OCI-LY3 (cell line): ENCODE data around the gene CTSE.

Source experiments
- H2AFZ ChIP-seq: fragments of 200-600, 300-600 bp; shearing (Covaris generic); 2 replicates; pipeline ENCODE4 v1.6.0; 2014; ENCODE audit warnings: antibody characterized with exemption, low read depth, low read length
- H3K27ac ChIP-seq: fragments of 200-600, 300-600 bp; sonication (generic); 2 replicates; pipeline ENCODE4 v1.5.1; 2014; ENCODE audit warnings: mild to moderate bottlenecking, low read length, moderate library complexity, mixed read lengths
- H3K27me3 ChIP-seq: fragments of 200-600, 300-600 bp; sonication (generic); 2 replicates; pipeline ENCODE4 v1.6.1; 2014; ENCODE audit warnings: low read depth, low read length, mixed read lengths
- H3K36me3 ChIP-seq: fragments of 200-600, 300-600 bp; sonication (generic); replicated peaks from 2 replicates; pipeline ENCODE3; 2014; ENCODE audit warnings: low read depth, low read length, mixed read lengths
- H3K4me1 ChIP-seq: fragments of 300-600, 200-600 bp; sonication (generic); 2 replicates; pipeline ENCODE4 v1.6.1; 2014; ENCODE audit warnings: low read length, mixed read lengths
- H3K4me2 ChIP-seq: fragments of 200-600, 300-600 bp; sonication (generic); 2 replicates; pipeline ENCODE4 v1.6.1; 2014; ENCODE audit warnings: low read length, mixed read lengths
- H3K4me3 ChIP-seq: fragments of 300-600, 200-600 bp; sonication (generic); 2 replicates; pipeline ENCODE4 v1.5.1; 2014; ENCODE audit warnings: antibody characterized with exemption, mild to moderate bottlenecking, low read length, moderate library complexity
- H3K79me2 ChIP-seq: fragments of 300-600, 200-600 bp; shearing (Covaris generic); 2 replicates; pipeline ENCODE4 v1.6.1; 2014; ENCODE audit warnings: mild to moderate bottlenecking, low read length, mixed read lengths
- H3K9ac ChIP-seq: fragments of 300-600, 200-600 bp; shearing (Covaris generic); 2 replicates; pipeline ENCODE4 v1.6.0; 2014; ENCODE audit warnings: mild to moderate bottlenecking, low read length, moderate library complexity
- H3K9me3 ChIP-seq: fragments of 200-600, 300-600 bp; shearing (Covaris generic); 2 replicates; pipeline ENCODE4 v1.6.1; 2014; ENCODE audit warnings: low read length, mixed read lengths; ENCODE audit not compliant: insufficient read depth
- H4K20me1 ChIP-seq: fragments of 200-600, 300-600 bp; sonication (generic); 2 replicates; pipeline ENCODE4 v1.6.1; 2016; ENCODE audit warnings: low read length, mixed read lengths; ENCODE audit not compliant: insufficient read depth
- CTCF ChIP-seq: fragments of 200-600, 300-600 bp; sonication (generic); IDR thresholded peaks from 2 replicates; pipeline ENCODE4 v1.5.1; 2014; ENCODE audit warnings: antibody characterized with exemption, low read length, low read depth
- EZH2phosphoT487 ChIP-seq: fragments of 200-600 bp; shearing (Covaris generic); IDR thresholded peaks from 2 replicates; pipeline ENCODE4 v1.6.1; 2018; ENCODE audit warnings: antibody characterized with exemption, mixed run types, low read depth

Gene CTSE

DNA sequence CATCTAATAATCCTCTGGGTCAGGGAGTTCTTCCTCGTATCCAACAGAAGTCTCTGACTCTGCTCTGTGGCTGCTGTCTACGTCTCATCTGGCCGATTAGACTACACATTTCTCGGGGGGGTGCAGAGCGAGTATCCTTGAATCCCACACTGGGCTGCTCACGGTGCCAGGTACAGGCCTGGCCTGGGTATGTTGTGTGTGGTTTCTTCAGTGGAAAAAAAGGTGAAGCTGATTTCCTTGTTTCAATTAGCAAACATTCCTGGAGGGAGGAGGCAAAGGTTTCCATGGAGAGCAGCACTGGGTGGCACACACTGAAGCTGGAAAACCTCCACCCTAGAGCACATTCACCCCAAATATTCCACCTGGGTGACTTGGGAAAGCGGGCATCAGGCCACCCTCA is 18.5 kb downstream of the CTSE start:
- TF ChIP-seq EZH2phosphoT487 (no peak), CTCF (no peak)
- no peak overlapping the region for H3K27ac ChIP-seq
- peaks cover 8% of the 10 kb centered on the region; the same call in 1 of the 2 replicates for H3K79me2 ChIP-seq
- no peaks in the 10 kb centered on the region for H3K27me3 ChIP-seq
- H3K4me2 ChIP-seq = no peak overlapping the region
- H3K4me3 ChIP-seq = no peak overlapping the region
- H2AFZ ChIP-seq = no peak overlapping the region
- H3K36me3 ChIP-seq = no peaks in the 10 kb centered on the region
- H4K20me1 ChIP-seq = no peaks in the 10 kb centered on the region
- H3K9ac ChIP-seq = no peak overlapping the region
- H3K4me1 ChIP-seq = peaks cover 47% of the 10 kb centered on the region
- H3K9me3 ChIP-seq = no peaks in the 10 kb centered on the region

DNA sequence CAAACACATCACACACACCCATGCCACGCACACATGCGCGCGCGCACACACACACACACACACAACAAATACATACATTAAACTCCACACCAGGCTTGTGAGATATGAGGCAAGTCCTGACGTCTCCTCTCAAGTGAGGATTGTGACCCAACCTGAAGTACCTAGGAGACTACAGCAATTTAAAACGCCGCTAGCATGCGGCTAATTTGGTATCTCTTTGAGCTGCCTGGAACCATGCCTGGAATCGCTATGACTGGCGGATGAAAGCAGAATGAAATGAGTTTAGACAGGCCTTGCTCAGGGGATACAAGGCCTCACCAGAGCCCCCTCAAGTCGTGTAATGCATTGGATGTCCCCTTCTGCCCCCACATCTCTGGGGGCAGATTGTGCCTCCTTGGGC is 18.9 kb downstream of the CTSE start:
- H3K4me2 ChIP-seq = no peak overlapping the region

GRCh38 chr1:206003854-206004800 is 19.6 kb downstream of the CTSE start:
- Histone ChIP-seq H4K20me1 (no peaks in the 10 kb centered on the region), H3K79me2 (peaks cover 8% of the 10 kb centered on the region; the same call in 1 of the 2 replicates), H3K4me1 (peaks cover 42% of the 10 kb centered on the region), H3K27ac (peak overlapping the region; percentile 11), H3K4me2 (peak overlapping the region; percentile 28), H2AFZ (no peak overlapping the region), H3K9ac (no peak overlapping the region; the same call in 1 of the 2 replicates), H3K9me3 (no peaks in the 10 kb centered on the region), H3K36me3 (no peaks in the 10 kb centered on the region), H3K4me3 (no peak overlapping the region), H3K27me3 (no peaks in the 10 kb centered on the region)
- TF ChIP-seq CTCF (no peak), EZH2phosphoT487 (no peak)

More for the DNA sequence above, 18.9 kb downstream of the CTSE start:
- Histone ChIP-seq H3K79me2 (peaks cover 8% of the 10 kb centered on the region; the same call in 1 of the 2 replicates), H3K4me1 (peaks cover 44% of the 10 kb centered on the region), H3K9me3 (no peaks in the 10 kb centered on the region), H3K27me3 (no peaks in the 10 kb centered on the region), H2AFZ (no peak overlapping the region), H3K36me3 (no peaks in the 10 kb centered on the region), H4K20me1 (no peaks in the 10 kb centered on the region), H3K9ac (no peak overlapping the region), H3K4me3 (no peak overlapping the region), H3K27ac (no peak overlapping the region)
- TF ChIP-seq CTCF (no peak), EZH2phosphoT487 (no peak)
